ENCODE results near the gene CDK17. TPM values are rescaled to one million over a fixed set of nuclear protein-coding genes. Genes with fewer than 3 reads are reported as not detected.
"Not testable (repeated sequence)": the region's sequence is repeated elsewhere in the genome, so short reads cannot be mapped to it uniquely, and the experiment has no call there.

The CDK17 gene
- total and polyA plus RNA-seq, 9 donors, result 13.8 to 59.2 (median 30.9) TPM

DNA sequence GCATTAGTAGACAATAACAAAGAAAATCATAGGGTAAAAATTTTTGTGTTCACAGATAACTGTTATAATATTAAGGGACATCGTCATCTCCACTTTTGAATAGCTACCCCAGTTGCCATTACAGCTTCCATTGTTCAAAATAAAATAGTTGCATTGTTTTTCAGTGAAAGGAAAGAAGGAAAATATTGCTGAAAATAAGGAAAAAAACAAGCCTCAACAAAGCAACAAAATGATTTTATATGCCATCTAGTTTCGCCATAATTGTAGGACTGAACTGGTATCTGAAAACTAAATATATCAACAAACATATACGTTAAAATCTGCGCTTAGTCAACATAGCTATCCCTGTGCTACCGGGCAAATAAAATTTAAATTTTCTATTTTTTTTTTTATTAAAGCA, 3.3 kb downstream of the CDK17 start:
- Histone ChIP-seq H3K4me1 (ENCODE audit: insufficient read depth) (peaks cover 2% of the 10 kb centered on the region), H3K27me3 (no peaks in the 10 kb centered on the region), H3K9me3 (no peaks in the 10 kb centered on the region), H3K36me3 (no peaks in the 10 kb centered on the region), H3K4me3 (no peak overlapping the region), H3K27ac (no peak overlapping the region)
- intact Hi-C loops (cut with DNase I), result loop anchor here in 1 of 4 donors (5.0 kb wide), 1 partner anchor 165 kb away; no protein-coding TSS in a partner anchor
- no peak for DNase-seq
- TF ChIP-seq EP300 (IDR thresholded peaks at IDR 0.05) (no peak), POLR2A (IDR thresholded peaks at IDR 0.05) (no peak)
- TF ChIP-seq, protein P1, sequence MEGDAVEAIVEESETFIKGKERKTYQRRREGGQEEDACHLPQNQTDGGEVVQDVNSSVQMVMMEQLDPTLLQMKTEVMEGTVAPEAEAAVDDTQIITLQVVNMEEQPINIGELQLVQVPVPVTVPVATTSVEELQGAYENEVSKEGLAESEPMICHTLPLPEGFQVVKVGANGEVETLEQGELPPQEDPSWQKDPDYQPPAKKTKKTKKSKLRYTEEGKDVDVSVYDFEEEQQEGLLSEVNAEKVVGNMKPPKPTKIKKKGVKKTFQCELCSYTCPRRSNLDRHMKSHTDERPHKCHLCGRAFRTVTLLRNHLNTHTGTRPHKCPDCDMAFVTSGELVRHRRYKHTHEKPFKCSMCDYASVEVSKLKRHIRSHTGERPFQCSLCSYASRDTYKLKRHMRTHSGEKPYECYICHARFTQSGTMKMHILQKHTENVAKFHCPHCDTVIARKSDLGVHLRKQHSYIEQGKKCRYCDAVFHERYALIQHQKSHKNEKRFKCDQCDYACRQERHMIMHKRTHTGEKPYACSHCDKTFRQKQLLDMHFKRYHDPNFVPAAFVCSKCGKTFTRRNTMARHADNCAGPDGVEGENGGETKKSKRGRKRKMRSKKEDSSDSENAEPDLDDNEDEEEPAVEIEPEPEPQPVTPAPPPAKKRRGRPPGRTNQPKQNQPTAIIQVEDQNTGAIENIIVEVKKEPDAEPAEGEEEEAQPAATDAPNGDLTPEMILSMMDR (IDR thresholded peaks at IDR 0.05), result no peak
- 70 to 72% (median 70%) methylated on average over 5 of the region's 5 CpGs for WGBS, 3 donors

DNA sequence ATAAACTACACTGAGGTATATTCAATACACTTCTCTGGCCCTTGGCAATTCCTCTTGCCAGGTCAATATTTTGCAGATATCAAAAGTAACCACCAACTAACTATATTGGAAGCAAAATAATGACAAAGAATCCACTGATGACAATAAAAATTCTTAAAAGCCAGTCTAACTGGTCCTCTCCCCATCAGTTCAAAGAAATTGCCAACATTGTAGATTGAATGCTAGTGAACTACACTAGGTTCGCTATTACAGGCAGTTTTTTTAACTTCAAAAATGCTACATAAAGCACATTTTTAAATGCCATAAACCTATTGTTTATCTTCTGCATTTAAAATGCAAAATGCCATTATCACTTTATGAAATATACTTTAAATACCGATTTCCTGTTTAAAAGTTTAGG, 4.0 kb downstream of the CDK17 start:
- Histone ChIP-seq H3K27me3 (no peaks in the 10 kb centered on the region), H3K4me3 (no peak overlapping the region), H3K27ac (no peak overlapping the region), H3K9me3 (no peaks in the 10 kb centered on the region), H3K4me1 (ENCODE audit: insufficient read depth) (peaks cover 2% of the 10 kb centered on the region), H3K36me3 (no peaks in the 10 kb centered on the region)
- WGBS, 3 donors, result 83 to 93% (median 86%) methylated on average over 2 of the region's 2 CpGs
- no peak for DNase-seq
- intact Hi-C loops (cut with DNase I), result loop anchor here in 1 of 4 donors (5.0 kb wide), 1 partner anchor 164 kb away; no protein-coding TSS in a partner anchor
- TF ChIP-seq EP300 (IDR thresholded peaks at IDR 0.05) (no peak), POLR2A (IDR thresholded peaks at IDR 0.05) (no peak)
- TF ChIP-seq, protein P1 (IDR thresholded peaks at IDR 0.05), result no peak

DNA sequence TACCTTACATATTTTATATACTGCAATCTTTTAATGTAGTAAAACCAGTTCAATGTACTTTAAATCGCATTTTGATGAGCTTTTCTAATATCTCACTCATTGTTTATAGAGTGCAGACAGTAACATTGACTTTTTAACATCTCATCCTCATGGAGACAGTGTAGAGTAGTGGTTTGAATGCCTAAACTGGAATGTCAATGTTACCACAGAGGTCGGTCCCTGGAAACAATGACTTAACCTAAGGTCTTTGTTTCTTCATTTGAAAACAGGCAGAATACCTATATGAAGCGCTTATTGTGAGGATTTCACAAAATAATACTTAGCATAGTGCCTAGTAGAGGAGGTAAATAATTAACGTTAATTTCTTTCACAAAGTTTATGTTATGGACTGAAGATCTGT, 5.0 kb downstream of the CDK17 start:
- Histone ChIP-seq H3K27ac (no peak overlapping the region), H3K36me3 (no peaks in the 10 kb centered on the region), H3K9me3 (no peaks in the 10 kb centered on the region), H3K4me3 (no peak overlapping the region), H3K4me1 (ENCODE audit: insufficient read depth) (peaks cover 2% of the 10 kb centered on the region), H3K27me3 (no peaks in the 10 kb centered on the region)
- no peak for TF ChIP-seq EP300 (IDR thresholded peaks at IDR 0.05)
- no peak for TF ChIP-seq POLR2A (IDR thresholded peaks at IDR 0.05)
- TF ChIP-seq, protein P1 (IDR thresholded peaks at IDR 0.05), result no peak
- intact Hi-C loops (cut with DNase I), result loop anchor here in 1 of 4 donors (5.0 kb wide), 1 partner anchor 163 kb away; no protein-coding TSS in a partner anchor
- WGBS, 3 donors, result 91 to 94% (median 94%) methylated on average over 4 of the region's 4 CpGs
- no peak for DNase-seq

DNA sequence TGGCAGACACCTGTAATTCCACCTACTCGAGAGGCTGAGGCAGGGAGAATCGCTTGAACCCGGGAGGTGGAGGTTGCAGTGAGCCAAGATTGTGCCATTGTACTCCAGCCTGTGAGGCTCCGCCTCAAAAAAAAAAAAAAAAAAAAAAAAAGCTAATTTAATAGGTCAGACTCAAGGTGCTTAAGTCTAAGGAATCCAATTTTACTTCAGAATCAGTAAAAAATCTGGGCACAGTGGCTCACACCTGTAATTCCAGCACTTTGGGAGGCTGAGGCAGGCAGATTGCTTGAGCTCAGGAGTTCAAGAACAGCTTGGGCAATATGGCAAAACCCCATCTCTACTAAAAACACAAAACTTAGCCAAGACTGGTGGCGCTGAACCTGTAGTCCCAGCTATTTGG, 7.0 kb downstream of the CDK17 start:
- H3K27ac ChIP-seq; intact Hi-C loops (cut with DNase I); H3K4me3 ChIP-seq; H3K9me3 ChIP-seq; H3K4me1 ChIP-seq (ENCODE audit: insufficient read depth); H3K36me3 ChIP-seq; H3K27me3 ChIP-seq; DNase-seq: not testable (repeated sequence)
- WGBS, 3 donors, result 86 to 92% (median 91%) methylated on average over 5 of the region's 5 CpGs

DNA sequence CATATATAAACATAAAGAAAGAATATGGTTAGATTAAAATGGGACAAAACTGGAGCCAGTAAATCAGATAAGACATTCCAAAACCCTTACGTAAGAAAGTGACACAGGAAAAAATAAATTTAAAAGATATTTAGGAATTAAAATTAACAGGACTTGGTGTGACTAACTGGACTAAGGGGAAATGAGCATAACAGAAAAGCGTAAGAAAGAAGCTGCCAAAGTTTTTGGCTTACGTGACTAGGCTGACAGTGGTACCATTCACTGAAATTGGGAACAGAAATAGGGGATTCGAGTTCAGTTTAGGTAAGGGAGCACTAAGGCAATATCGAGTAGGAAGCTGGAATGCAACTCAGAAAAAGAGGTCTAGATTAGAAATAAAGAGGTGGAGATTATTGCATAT, 7.8 kb downstream of the CDK17 start:
- TF ChIP-seq POLR2A (IDR thresholded peaks at IDR 0.05) (no peak), EP300 (IDR thresholded peaks at IDR 0.05) (no peak)
- TF ChIP-seq, protein P1 (IDR thresholded peaks at IDR 0.05), result no peak
- H3K27me3 ChIP-seq, result no peaks in the 10 kb centered on the region
- no peak overlapping the region for H3K27ac ChIP-seq
- H3K4me1 ChIP-seq (ENCODE audit: insufficient read depth), result peaks cover 6% of the 10 kb centered on the region
- H3K9me3 ChIP-seq, result no peaks in the 10 kb centered on the region
- DNase-seq, result no peak
- H3K4me3 ChIP-seq, result no peak overlapping the region
- H3K36me3 ChIP-seq, result no peaks in the 10 kb centered on the region
- WGBS, 3 donors, result 74 to 80% (median 78%) methylated on average over 5 of the region's 5 CpGs
- intact Hi-C loops (cut with DNase I), result no loop called here
